Left lung (tissue), 10 donors: ENCODE data around the gene DOP1B. TPM values are rescaled to one million over a fixed set of nuclear protein-coding genes. Genes with fewer than 3 reads are reported as not detected.
"Not testable (repeated sequence)": the region's sequence is repeated elsewhere in the genome, so short reads cannot be mapped to it uniquely, and the experiment has no call there.

ENCODE experiments used
- ATAC-seq: fragments of 200-7000 bp; cut with Tn5 transposase; one replicate; pipeline ENCODE4 v1.9.1; 2020; ENCODE audit warnings: moderate library complexity
- DNase-seq, 4 donors: peaks; one replicate each; pipeline ENCODE4 v3.0.0-alpha.2; 2013 to 2020
- H3K27ac ChIP-seq, 2 donors: fragments of 200-600 bp; sonication (generic) in 1 of 2; one replicate each; pipeline versions ENCODE4 v1.5.0 to v1.8.0; 2020 to 2021
- H3K27me3 ChIP-seq, 2 donors: fragments of 200-600 bp; sonication (generic) in 1 of 2; one replicate each; pipeline versions ENCODE4 v1.5.0 to v1.8.0; 2020 to 2021
- H3K36me3 ChIP-seq, 2 donors: fragments of 200-600 bp; sonication (generic) in 1 of 2; one replicate each; pipeline versions ENCODE4 v1.5.0 to v1.8.0; 2020 to 2021
- H3K4me1 ChIP-seq, 2 donors: fragments of 200-600 bp; one replicate each; pipeline ENCODE4 v1.8.0; 2021
- H3K4me3 ChIP-seq, 2 donors: fragments of 200-600 bp; sonication (generic) in 1 of 2; one replicate each; pipeline versions ENCODE4 v1.5.0 to v1.8.0; 2020 to 2021; ENCODE audit warnings: mild to moderate bottlenecking in 1 of 2
- H3K9me3 ChIP-seq, 2 donors: fragments of 200-600 bp; sonication (generic) in 1 of 2; one replicate each; pipeline versions ENCODE4 v1.5.0 to v1.8.0; 2020 to 2021
- intact Hi-C, 2 donors: fragments of 100-400 bp; cut with DNase I; formaldehyde crosslinking; loops; one replicate each; pipeline versions ENCODE4 v1.11.2 to v1.14.2; 2022
- polyA plus RNA-seq, 6 donors: library from polyadenylated mRNA; unstranded; fragments of 120-200 nt; gene quantifications; one replicate each; pipeline ENCODE4 v1.2.1, GENCODE V29; 2013; ENCODE audit not compliant: insufficient read length in 6 of 6
- total RNA-seq, 2 donors: library from RNA; stranded (reverse); fragmentation: NEBNext Ultra II Directional; extraction: Animal tissue kit (Norgen Biotek cat#: 25700); gene quantifications; one replicate each; pipeline ENCODE4 v1.2.1, GENCODE V29; 2021
- TF ChIP-seq, protein P1 (sequence below), 2 donors: fragments of 200-600 bp; sonication (generic) in 1 of 2; IDR thresholded peaks; one replicate each; pipeline versions ENCODE4 v1.5.0 to v1.8.0; 2021; ENCODE audit warnings: antibody characterized with exemption in 2 of 2
- donor health status: DM: no; HTN: yes; CAD: no.
- donor health status: DM: no; HTN: no; CAD: no.

Gene DOP1B
- total and polyA plus RNA-seq, 8 donors: 6.0 to 29.6 (median 7.7) TPM

DNA sequence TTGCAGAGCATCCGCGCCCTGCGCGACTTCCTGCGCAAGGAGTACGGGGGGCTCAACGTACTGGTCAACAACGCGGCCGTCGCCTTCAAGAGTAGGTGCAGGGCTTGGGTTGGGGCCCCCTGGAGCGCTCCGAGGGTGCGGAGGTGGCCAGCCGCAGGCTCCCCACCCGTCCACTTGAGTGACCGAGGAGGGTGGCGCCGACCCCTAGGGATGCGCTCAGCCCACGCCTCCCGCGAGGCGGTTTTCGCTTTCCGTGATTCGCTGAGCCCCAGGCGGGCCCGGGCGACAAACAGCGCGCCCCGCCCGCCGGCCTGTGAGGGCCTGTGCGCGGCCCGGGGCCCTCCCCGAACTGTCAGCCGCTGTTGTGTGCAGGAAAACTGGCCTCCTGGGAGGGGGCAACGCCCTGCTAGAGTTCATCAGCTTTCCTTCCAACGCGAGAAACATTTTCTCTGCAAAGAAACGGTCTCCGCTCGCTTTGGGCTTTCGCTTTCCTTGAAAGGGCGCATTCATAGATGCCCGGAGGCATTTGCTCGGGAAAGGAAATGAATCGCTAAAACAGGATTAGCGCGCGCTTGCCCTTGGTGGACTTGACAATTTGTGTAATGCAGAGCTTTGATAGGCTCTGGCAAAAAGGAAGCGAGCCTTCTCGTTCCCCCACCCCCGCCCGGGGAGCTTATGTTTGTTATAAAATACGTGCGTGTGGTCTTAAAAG, 21.1 kb upstream of the DOP1B start:
- Histone ChIP-seq H3K27me3 (peaks cover 0 to 28% of the 10 kb centered on the region in 2 donors), H3K4me1 (peaks cover 5 to 31% of the 10 kb centered on the region in 2 donors), H3K27ac (peak overlapping the region; percentile 83 to 87), H3K36me3 (no peaks in the 10 kb centered on the region), H3K4me3 (peak overlapping the region; percentile 49 to 71), H3K9me3 (no peaks in the 10 kb centered on the region)
- DNase-seq (peak; percentile 53 to 87 (median 62)), ATAC-seq (peak; percentile 83)
- intact Hi-C loops: no loop called here
- TF ChIP-seq, protein P1, sequence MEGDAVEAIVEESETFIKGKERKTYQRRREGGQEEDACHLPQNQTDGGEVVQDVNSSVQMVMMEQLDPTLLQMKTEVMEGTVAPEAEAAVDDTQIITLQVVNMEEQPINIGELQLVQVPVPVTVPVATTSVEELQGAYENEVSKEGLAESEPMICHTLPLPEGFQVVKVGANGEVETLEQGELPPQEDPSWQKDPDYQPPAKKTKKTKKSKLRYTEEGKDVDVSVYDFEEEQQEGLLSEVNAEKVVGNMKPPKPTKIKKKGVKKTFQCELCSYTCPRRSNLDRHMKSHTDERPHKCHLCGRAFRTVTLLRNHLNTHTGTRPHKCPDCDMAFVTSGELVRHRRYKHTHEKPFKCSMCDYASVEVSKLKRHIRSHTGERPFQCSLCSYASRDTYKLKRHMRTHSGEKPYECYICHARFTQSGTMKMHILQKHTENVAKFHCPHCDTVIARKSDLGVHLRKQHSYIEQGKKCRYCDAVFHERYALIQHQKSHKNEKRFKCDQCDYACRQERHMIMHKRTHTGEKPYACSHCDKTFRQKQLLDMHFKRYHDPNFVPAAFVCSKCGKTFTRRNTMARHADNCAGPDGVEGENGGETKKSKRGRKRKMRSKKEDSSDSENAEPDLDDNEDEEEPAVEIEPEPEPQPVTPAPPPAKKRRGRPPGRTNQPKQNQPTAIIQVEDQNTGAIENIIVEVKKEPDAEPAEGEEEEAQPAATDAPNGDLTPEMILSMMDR (IDR thresholded peaks at IDR 0.05): no peak

DNA sequence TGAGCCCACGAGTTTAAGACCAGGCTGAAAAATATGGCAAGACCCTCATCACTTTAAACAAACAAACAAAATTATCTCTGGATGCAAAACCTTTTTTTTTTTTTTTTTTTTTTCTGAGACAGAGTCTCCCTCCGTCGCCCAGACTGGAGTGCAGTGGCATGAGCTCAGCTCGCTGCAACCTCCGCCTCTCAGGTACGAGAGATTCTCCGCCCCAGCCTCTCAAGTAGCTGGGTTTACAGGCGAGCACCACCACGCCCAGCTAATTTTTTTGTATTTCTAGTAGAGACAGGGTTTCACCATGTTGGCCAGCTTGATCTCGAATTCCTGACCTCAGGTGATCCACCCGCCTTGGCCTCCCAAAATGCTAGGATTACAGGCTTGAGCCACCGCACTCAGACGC, 16.8 kb upstream of the DOP1B start:
- H3K4me1 ChIP-seq: peaks cover 0 to 22% of the 10 kb centered on the region in 2 donors
- not testable (repeated sequence) for H3K36me3 ChIP-seq, H3K9me3 ChIP-seq, DNase-seq, H3K4me3 ChIP-seq, H3K27ac ChIP-seq, ATAC-seq
- intact Hi-C loops: loop anchor here in 1 of 2 donors (10.0 kb wide), 1 partner anchor 195 kb away; no protein-coding TSS in a partner anchor
- peaks cover 0 to 16% of the 10 kb centered on the region in 2 donors for H3K27me3 ChIP-seq

DNA sequence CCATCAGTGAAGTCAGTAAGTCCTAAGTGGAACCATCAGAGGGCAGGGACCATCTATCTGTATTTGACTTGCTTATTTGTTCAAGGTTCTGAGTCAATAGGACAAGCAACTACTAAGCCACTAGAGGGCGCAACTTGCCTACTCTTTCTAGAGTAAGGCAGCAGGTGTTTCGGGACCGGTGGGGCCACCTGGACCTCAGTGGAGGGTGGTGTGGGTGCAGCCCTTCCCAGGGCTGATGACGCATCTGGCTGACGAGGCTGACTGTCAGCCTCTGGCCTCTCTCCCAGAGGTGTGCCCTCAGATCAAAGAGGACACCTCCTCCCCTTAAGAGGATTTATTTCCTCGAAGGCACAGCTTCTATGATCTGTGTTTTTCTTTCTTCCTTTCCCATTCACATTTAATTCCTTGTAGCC, 15.1 kb upstream of the DOP1B start:
- H3K36me3 ChIP-seq: no peaks in the 10 kb centered on the region
- no peak overlapping the region for H3K27ac ChIP-seq
- TF ChIP-seq, protein P1 (IDR thresholded peaks at IDR 0.05): peak; percentile 80 to 86
- ATAC-seq: peak; percentile 99
- intact Hi-C loops: loop anchor here in 1 of 2 donors (10.0 kb wide), 1 partner anchor 193 kb away; no protein-coding TSS in a partner anchor
- peak; percentile 54 to 89 (median 86) for DNase-seq
- H3K9me3 ChIP-seq: no peaks in the 10 kb centered on the region
- H3K4me3 ChIP-seq: no peak overlapping the region
- H3K4me1 ChIP-seq: peaks cover 0 to 8% of the 10 kb centered on the region in 2 donors
- no peaks in the 10 kb centered on the region for H3K27me3 ChIP-seq

DNA sequence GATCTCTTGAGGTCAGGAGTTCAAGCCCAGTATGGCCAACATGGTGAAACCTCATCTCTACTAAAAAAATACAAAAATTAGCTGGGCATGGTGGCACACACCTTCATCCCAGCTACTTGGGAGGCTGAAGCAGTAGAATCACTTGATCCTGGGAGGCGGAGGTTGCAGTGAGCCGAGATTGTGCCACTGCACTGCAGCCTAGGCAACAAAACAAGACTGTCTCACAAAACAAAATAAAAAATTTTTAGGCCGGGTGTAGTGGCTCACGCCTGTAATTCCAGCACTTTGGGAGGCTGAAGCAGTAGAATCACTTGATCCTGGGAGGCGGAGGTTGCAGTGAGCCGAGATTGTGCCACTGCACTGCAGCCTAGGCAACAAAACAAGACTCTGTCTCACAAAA, 12.4 kb upstream of the DOP1B start:
- not testable (repeated sequence) for H3K4me3 ChIP-seq, H3K27me3 ChIP-seq, DNase-seq, H3K9me3 ChIP-seq, H3K36me3 ChIP-seq, H3K27ac ChIP-seq, ATAC-seq
- H3K4me1 ChIP-seq: peaks cover 0 to 13% of the 10 kb centered on the region in 2 donors
- intact Hi-C loops: loop anchor here in 1 of 2 donors (10.0 kb wide), 1 partner anchor 191 kb away; no protein-coding TSS in a partner anchor

DNA sequence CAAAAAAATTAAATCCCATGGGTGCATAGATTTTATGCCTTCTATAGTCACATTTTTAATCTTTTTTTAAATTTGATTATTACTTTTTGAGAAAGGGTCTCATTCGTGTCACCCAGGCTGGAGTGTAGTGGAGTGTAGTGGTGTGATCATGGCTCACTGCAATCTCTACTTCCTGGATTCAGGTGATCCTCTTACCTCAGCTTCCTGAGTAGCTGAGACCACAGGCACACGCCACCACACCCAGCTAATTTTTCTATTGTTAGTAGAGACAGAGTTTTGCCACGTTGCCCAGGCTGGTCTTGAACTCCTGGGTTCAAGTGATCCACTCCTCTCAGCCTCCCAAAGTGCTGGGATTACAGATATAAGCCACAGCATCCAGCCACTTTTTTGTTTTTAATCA, 11.4 kb upstream of the DOP1B start:
- Histone ChIP-seq H3K27me3 (no peaks in the 10 kb centered on the region), H3K9me3 (no peaks in the 10 kb centered on the region), H3K4me3 (no peak overlapping the region), H3K36me3 (no peaks in the 10 kb centered on the region), H3K4me1 (peaks cover 8 to 23% of the 10 kb centered on the region in 2 donors), H3K27ac (no peak overlapping the region)
- intact Hi-C loops: loop anchor here in 1 of 2 donors (10.0 kb wide), 1 partner anchor 190 kb away; no protein-coding TSS in a partner anchor
- DNase-seq: no peak
- no peak for ATAC-seq
- TF ChIP-seq, protein P1 (IDR thresholded peaks at IDR 0.05): no peak

DNA sequence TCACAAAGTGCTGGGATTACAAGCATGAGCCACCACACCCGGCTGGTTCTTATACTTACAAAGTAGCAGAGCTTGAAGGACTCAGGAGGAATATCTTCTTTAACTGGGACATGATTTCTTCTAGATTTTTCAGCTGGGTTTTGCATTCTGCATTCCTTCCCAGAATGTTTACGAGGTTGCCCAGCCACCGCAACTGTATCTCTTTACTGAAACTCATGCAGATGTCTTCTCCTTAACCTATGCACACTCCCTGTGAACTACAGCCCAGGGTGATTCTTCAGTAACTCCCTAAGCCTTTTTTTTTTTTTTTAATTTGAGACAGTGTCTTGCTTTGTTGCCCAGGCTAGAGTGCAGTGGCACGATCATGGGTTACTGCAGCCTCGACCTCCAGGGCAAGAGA, 8.7 kb upstream of the DOP1B start:
- Histone ChIP-seq H3K36me3 (no peaks in the 10 kb centered on the region), H3K4me1 (peaks cover 14 to 25% of the 10 kb centered on the region in 2 donors), H3K9me3 (no peaks in the 10 kb centered on the region), H3K4me3 (no peak overlapping the region), H3K27ac (no peak overlapping the region), H3K27me3 (no peaks in the 10 kb centered on the region)
- intact Hi-C loops: loop anchor here in 1 of 2 donors (10.0 kb wide), 1 partner anchor 187 kb away; no protein-coding TSS in a partner anchor
- DNase-seq (no peak), ATAC-seq (no peak)
- TF ChIP-seq, protein P1 (IDR thresholded peaks at IDR 0.05): no peak
